ENCODE measurements around the gene SBF2.
"Not testable (repeated sequence)": the region's sequence is repeated elsewhere in the genome, so short reads cannot be mapped to it uniquely, and the experiment has no call there.

SBF2 gene

GRCh38 chr11:10261821-10262220, 32.2 kb downstream of the SBF2 start:
- FAIRE-seq = no peak

GRCh38 chr11:10257478-10257877, 36.5 kb downstream of the SBF2 start:
- FAIRE-seq = no peak

- FAIRE-seq = peak; percentile 61
Measured at GRCh38 chr11:10255388-10256125, 38.5 kb downstream of the SBF2 start.

- FAIRE-seq = not testable (repeated sequence)
Measured at GRCh38 chr11:10249448-10250131, 44.4 kb downstream of the SBF2 start.

- no peak for FAIRE-seq
Measured at GRCh38 chr11:10247011-10247410, 47.0 kb downstream of the SBF2 start.

- FAIRE-seq = no peak
Measured at GRCh38 chr11:10243896-10244575, 50.0 kb downstream of the SBF2 start.

- no peak for FAIRE-seq
Measured at GRCh38 chr11:10236840-10237239, 57.2 kb downstream of the SBF2 start.

GRCh38 chr11:10233581-10233980, 60.4 kb downstream of the SBF2 start:
- no peak for FAIRE-seq

GRCh38 chr11:10232756-10233155, 61.3 kb downstream of the SBF2 start:
- FAIRE-seq = no peak

GRCh38 chr11:10231803-10232202, 62.2 kb downstream of the SBF2 start:
- FAIRE-seq = not testable (repeated sequence)

GRCh38 chr11:10225553-10225952, 68.5 kb downstream of the SBF2 start:
- FAIRE-seq = no peak

GRCh38 chr11:10222399-10222798, 71.6 kb downstream of the SBF2 start:
- peak; percentile 43 for FAIRE-seq

- no peak for FAIRE-seq
Measured at GRCh38 chr11:10221342-10221741, 72.7 kb downstream of the SBF2 start.

- FAIRE-seq = no peak
Measured at GRCh38 chr11:10211470-10211869, 82.5 kb downstream of the SBF2 start.

GRCh38 chr11:10209326-10209725, 84.7 kb downstream of the SBF2 start:
- no peak for FAIRE-seq

GRCh38 chr11:10208131-10208575, 85.9 kb downstream of the SBF2 start:
- FAIRE-seq = peak; percentile 97

GRCh38 chr11:10205928-10206327, 88.1 kb downstream of the SBF2 start:
- peak; percentile 5 for FAIRE-seq

GRCh38 chr11:10204021-10204420, 90.0 kb downstream of the SBF2 start:
- no peak for FAIRE-seq

- no peak for FAIRE-seq
Measured at GRCh38 chr11:10201343-10201742, 92.7 kb downstream of the SBF2 start.

- no peak for FAIRE-seq
Measured at GRCh38 chr11:10197091-10197490, 96.9 kb downstream of the SBF2 start.

GRCh38 chr11:10192036-10192435, 102.0 kb downstream of the SBF2 start:
- no peak for FAIRE-seq

GRCh38 chr11:10181811-10182210, 112.2 kb downstream of the SBF2 start:
- FAIRE-seq = peak; percentile 97

GRCh38 chr11:10164621-10165020, 129.4 kb downstream of the SBF2 start:
- no peak for FAIRE-seq

- no peak for FAIRE-seq
Measured at GRCh38 chr11:10162222-10162621, 131.8 kb downstream of the SBF2 start.
